ENCODE data around the gene NNMT. TPM values are rescaled to one million over a fixed set of nuclear protein-coding genes. Genes with fewer than 3 reads are reported as not detected.

Gene NNMT
- total and polyA plus RNA-seq, 7 donors, result 165 to 3,089 (median 751) TPM

- Histone ChIP-seq H3K36me3 (ENCODE audit: insufficient read depth in 1 of 2, low read depth in 1 of 2) (peaks cover 0 to 29% of the 10 kb centered on the region in 2 donors), H3K4me3 (no peak overlapping the region), H3K27ac (peak overlapping the region; percentile 58), H3K27me3 (ENCODE audit: insufficient read depth in 3 of 3, low read length in 2 of 3) (no peaks in the 10 kb centered on the region), H3K9me3 (no peaks in the 10 kb centered on the region), H3K4me1 (peaks cover 64% of the 10 kb centered on the region)
- no peak for TF ChIP-seq CTCF (IDR thresholded peaks at IDR 0.05)
- intact Hi-C loops (cut with DNase I), result loop anchor here (5.0 to 10.0 kb wide), 2 partner anchors 50 to 198 kb away; partner anchors contain the start of gene ZBTB16 (in 1 of the 2)
- WGBS, 3 donors, result 85 to 94% (median 88%) methylated on average over 11 of the region's 11 CpGs
- DNase-seq (peak in 1 of 2 donors; percentile 56), ATAC-seq (no peak)
These were observed 40.9 kb upstream of the NNMT start for GRCh38 chr11:114255289-114255688.

- H3K27ac ChIP-seq, result peak overlapping the region; percentile 89
- no peaks in the 10 kb centered on the region for H3K9me3 ChIP-seq
- H3K36me3 ChIP-seq (ENCODE audit: insufficient read depth in 1 of 2, low read depth in 1 of 2), result peaks cover 0 to 19% of the 10 kb centered on the region in 2 donors
- H3K27me3 ChIP-seq (ENCODE audit: insufficient read depth in 3 of 3, low read length in 2 of 3), result no peaks in the 10 kb centered on the region
- intact Hi-C loops (cut with DNase I), result loop anchor here (5.0 to 10.0 kb wide), 2 partner anchors 52 to 199 kb away; partner anchors contain the start of gene ZBTB16 (in 1 of the 2)
- DNase-seq, result peak in 1 of 2 donors; percentile 60
- H3K4me3 ChIP-seq, result no peak overlapping the region
- WGBS, 3 donors, result 60 to 80% (median 64%) methylated on average over 20 of the region's 20 CpGs
- H3K4me1 ChIP-seq, result peaks cover 69% of the 10 kb centered on the region
- ATAC-seq, result no peak
- no peak for TF ChIP-seq CTCF (IDR thresholded peaks at IDR 0.05)
These were observed 39.8 kb upstream of the NNMT start for GRCh38 chr11:114256176-114256966.

- Histone ChIP-seq H3K27me3 (ENCODE audit: insufficient read depth in 3 of 3, low read length in 2 of 3) (no peaks in the 10 kb centered on the region), H3K4me1 (peaks cover 66% of the 10 kb centered on the region), H3K4me3 (no peak overlapping the region), H3K36me3 (ENCODE audit: insufficient read depth in 1 of 2, low read depth in 1 of 2) (peaks cover 0 to 13% of the 10 kb centered on the region in 2 donors), H3K27ac (peak overlapping the region; percentile 89), H3K9me3 (no peaks in the 10 kb centered on the region)
- peak in 1 of 2 donors; percentile 80 for DNase-seq
- TF ChIP-seq CTCF (IDR thresholded peaks at IDR 0.05), result no peak
- intact Hi-C loops (cut with DNase I), result loop anchor here (5.0 to 10.0 kb wide), 2 partner anchors 52 to 200 kb away; partner anchors contain the start of gene ZBTB16 (in 1 of the 2)
- 29 to 65% (median 45%) methylated on average over 8 to 10 of the region's 10 CpGs for WGBS, 3 donors
- ATAC-seq, result peak in 3 of 4 donors; percentile 1 to 10 (median 9)
These were observed 39.3 kb upstream of the NNMT start for GRCh38 chr11:114256967-114257286.

GRCh38 chr11:114257621-114258558, 38.3 kb upstream of the NNMT start:
- Histone ChIP-seq H3K4me3 (peak overlapping the region; percentile 29), H3K27ac (peak overlapping the region; percentile 89), H3K27me3 (ENCODE audit: insufficient read depth in 3 of 3, low read length in 2 of 3) (no peaks in the 10 kb centered on the region), H3K36me3 (ENCODE audit: insufficient read depth in 1 of 2, low read depth in 1 of 2) (peaks cover 0 to 6% of the 10 kb centered on the region in 2 donors), H3K4me1 (peaks cover 66% of the 10 kb centered on the region), H3K9me3 (no peaks in the 10 kb centered on the region)
- WGBS, 3 donors, result 17 to 40% (median 25%) methylated on average over 26 to 29 of the region's 29 CpGs
- DNase-seq, result peak; percentile 69 to 87
- ATAC-seq, result peak; percentile 48 to 58 (median 52)
- intact Hi-C loops (cut with DNase I), result loop anchor here (5.0 to 10.0 kb wide), 2 partner anchors 53 to 201 kb away; partner anchors contain the start of gene ZBTB16 (in 1 of the 2)
- TF ChIP-seq CTCF (IDR thresholded peaks at IDR 0.05), result peak; percentile 30

All from psoas muscle (tissue), 8 donors.